ENCODE results near the gene HDAC9.

HDAC9 gene

DNA sequence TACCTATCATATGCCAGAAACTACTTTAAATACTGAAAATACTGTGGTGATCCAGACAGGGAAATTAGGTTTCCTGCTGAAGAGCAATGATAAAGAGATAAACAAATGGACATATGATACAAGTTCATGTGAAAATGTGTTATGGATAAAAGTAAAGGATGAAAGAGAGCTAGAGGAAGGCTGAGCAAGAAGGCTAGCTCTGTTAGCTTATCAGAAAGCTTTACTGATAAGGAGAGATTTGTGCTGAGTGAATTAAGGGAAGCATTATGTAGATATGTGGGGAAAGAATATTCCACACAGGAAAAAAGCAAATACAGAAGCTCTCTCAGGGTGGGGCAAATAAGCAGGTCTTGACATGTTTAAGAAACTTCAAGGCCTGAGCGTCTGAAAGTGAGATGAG lies 308.4 kb downstream of the HDAC9 start:
- no peak for DNase-seq

DNA sequence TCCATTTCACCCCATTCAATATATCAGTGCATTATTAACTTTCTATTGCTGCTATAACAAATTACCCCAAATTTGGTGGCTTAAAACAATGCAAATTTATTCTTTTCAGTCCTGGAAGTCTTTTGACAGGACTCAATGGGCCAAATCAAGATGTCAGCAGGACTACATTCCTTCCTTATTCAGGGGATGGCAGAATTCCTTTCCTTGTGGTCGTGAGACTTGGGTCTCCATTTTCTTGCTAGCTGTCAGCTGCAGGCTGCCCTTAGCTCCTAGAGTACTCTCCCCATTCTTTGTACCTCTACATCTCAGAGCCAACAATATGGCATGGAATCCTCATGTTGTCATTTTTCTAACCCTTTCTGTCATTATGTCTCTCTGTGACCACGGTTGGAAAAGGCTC lies 310.6 kb downstream of the HDAC9 start:
- DNase-seq, result no peak

DNA sequence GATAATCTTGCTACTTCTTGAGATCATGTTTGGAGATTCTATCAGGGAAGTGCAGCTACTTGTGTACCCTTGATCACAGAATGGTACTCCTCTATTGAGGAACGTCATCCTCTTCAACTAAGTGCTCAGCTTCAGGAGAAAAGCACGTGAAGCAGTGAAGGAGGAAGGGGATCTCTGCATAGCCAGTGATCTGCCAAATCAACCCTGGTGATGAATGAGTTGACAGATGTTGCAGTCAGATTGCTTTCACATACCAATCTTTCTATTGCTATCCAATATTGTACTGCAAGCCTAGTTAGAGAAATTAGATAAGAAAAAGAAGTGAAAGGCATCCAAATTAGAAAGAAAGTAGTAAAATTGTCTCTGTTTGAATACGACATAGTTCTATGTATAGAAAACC lies 312.5 kb downstream of the HDAC9 start:
- DNase-seq, result no peak

DNA sequence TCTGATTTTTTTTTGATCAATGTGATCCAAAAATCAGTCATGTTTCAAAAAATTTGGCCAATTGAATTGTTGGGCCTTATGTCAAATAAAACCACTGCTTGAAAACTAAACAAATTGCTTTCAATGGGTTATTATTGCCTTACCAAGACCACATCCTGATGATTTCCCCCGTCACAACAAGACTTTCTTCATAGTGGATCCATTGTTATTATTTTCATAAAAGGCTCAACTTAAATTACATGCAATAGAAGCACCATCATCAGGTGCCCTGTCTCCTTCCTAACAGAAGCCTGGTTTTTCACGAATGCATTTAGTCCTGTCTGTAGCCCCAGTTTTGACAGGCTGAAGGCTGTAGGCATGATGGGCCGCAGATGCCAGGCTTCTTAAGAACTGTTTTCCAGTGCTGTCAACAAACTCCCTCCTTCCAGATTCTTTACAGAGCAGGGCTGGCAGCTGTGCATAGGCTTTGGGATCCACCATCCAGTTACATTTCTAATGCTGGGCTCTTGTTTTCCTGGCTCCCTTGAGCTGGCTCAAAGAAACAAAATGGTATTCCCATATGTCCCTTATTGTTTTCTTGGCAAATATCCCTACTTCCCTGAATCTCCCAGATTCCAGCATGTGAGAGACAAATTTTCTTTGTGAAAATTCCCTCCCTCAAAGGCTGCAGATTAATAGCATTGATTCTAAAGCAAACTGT lies 319.9 kb downstream of the HDAC9 start:
- DNase-seq, result no peak

DNA sequence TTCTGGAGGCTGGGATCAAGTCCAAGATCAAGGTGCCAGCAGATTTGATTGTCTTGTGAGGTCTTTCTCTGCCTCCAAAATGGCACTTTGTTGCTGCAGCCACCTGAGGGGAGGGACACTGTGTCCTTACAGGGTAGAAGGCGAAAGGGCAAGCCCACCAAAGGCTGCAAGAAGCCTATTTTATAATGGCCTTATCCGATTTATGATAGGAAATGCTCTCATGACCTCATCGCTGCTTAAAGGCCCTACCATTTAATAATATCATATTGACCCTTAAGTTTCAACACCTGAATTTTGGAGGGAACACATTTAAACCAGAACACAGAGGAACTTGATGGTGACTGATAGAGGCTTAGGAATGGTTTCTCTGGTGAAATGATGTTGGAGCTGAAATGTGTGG lies 325.4 kb downstream of the HDAC9 start:
- DNase-seq, result no peak

DNA sequence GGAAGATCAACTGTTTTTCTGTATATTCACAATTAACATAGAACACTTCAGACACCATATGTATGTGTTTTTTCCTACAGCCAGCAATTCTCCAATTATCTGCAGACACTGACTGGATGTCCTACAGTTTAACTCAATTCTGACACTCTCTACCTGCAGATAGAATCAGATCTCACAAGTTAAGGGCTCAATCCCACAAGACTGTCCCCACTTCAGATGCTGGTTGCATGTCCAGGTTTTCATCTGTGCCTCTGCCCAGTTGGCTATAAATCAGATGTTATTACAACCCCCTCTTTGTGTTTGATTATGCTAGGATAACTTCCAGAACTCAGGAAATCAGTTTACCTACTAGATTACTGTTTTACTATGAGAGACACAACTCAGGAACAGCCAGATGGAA lies 326.0 kb downstream of the HDAC9 start:
- no peak for DNase-seq

DNA sequence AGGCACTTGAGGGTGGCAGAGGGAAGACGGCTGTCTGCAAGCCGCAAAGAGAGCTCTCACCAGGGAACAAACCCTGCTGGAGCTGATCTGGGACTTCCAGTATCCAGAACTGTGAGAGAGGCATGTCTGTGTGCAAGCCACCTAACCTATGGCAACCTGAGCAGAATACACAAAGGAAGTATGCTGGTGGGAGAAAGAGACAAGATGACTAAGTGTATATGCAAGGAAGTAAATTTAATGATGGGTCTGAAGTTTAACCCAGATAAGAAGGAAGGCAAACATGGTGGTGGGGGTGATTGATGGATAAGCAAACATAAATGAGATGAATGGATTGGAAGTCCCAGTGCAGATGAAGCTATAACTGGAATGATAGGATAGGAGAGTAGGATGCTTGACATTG lies 328.6 kb downstream of the HDAC9 start:
- DNase-seq, result no peak

DNA sequence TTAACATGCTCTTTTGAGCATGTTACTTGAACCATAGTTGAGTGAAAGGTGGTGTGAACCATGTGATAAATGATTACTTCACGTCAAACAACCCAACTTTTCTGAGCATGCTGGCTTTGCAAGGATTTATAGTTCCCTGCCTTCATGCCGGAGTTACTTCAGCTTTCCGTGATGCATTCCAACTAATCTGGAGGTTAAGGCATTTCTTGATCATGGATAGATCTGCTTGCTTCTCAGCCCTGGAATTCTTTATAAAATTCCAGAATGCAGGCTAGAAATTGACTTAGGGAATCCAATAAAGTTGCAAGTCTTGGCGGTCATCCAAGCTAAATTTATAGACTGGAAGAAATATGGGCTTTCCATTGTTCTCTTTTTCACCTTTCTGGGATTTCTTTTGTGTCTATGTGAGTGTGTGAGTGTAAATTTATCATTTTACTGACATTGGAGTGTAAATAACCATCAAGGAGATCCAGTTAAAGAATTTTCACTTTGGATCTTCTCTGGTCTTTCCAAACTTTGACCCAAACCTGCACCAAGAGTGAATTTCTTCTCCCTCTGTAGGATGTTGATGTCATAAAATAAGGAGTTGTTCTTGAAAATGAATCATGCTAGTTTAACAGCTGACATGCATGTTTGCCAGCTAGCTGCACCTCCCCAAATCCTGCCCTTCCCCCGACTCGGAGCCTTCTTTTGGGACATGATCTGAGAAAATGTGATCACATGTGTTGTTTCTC lies 332.9 kb downstream of the HDAC9 start:
- no peak for DNase-seq

DNA sequence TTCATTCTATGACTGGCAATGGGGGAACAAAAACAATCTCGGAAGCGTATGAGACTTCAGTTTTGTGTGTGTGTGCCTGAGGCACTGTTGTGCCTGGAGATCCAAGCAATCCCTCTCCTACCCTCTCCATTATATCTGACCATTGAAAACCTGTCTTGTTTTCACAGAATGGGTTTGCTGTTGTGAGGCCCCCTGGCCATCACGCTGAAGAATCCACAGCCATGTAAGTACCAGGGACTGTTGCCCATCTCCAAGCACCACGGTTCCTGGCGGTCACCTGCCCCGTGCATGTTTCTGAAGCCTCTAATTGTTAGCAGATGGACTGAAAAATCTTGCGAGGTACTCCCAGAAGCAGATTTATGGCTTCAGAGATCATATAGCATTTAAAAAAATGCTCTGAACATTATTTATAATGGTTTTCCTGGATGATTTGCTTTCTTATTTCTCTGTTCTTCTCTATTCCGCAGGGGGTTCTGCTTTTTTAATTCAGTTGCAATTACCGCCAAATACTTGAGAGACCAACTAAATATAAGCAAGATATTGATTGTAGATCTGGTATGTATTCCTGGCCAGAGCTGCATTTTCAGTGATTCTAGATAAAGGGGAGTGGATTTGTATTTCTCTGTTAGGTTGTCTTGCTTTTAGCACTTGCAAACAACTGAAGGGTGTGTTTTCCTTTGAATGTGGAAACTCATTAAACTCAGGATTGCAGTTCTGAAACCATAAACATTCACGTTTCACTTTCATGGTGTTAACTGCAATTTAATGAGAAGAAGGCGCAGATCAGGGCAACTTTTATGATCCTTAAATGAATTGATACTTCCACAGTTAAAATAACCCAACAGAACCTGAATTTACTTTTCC lies 333.7 kb downstream of the HDAC9 start:
- no peak for DNase-seq

DNA sequence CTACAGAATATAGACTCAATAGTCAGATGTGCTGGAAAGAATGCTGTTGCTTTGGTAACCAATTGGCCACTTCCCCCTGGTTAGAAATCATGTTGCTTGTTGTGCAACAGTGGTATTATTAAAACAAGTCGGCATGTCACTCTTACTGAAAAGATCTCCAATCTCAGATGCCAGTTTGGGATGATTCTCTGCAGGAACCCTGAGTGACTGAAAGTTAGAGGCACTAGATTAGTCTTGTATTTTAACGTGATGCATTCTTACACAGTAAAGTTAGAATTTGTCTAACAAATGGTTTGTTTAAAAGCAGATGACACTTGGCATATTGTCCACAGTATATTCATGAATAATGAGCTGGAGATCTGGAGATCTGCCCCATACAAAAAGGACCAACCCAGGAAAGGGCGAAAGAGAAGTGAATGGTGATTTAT lies 334.3 kb downstream of the HDAC9 start:
- DNase-seq, result no peak

DNA sequence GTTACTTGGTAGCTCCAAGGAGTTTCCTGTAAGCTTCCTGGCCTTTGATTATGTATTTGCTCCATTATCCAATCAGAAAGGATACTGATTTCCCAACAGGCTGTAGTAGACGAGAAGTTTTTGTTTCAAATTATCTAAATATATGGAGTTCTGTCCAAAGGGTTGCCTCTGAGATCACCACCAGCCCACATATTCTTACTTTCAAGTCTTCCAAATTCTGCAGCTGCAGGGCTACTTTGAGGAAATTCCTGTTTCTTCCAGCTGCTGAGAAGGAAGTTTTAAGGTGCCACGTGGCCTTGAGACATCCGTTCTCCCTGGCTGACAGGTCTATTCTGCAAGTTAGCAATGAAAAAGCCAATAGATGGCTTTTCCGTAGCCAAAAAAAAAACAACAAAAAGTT lies 335.9 kb downstream of the HDAC9 start:
- DNase-seq, result no peak

DNA sequence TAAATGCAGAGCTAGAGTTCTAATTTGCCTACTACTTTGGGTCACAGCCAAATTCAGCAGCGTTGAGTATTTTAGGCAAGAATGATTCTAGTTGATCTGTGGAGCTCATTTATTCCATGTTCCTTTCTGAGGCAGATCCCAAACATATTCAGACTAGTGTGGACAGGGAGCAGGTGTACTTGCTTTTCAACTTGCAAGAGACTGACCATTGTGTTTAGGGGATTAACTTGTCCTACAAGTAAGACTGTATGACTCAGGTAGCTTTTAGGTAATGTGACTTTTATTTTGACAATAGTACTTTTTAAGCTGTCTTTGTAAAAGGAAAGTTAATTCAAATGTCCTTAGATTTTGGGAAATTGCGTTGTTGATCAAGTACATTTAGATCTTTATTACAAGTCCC lies 336.4 kb downstream of the HDAC9 start:
- no peak for DNase-seq

DNA sequence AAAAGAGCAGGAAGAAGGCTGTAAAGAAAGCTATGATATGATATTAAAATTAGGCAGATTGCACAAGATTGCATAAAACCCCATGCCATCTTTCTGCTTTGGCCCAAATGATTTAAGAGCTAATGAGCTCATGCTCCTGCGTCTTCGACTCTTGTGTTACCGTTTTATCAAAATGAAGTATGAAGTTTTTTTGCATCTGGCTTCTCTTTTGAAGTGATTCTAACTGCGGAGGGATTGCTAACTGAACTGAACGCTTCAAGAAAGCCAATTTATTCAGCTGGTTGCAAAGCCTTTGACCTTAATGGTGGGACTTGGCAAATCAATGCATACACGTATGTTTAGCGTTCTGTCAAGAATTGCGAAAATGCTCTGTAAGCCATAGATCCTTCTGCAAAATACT lies 339.0 kb downstream of the HDAC9 start:
- DNase-seq, result no peak

DNA sequence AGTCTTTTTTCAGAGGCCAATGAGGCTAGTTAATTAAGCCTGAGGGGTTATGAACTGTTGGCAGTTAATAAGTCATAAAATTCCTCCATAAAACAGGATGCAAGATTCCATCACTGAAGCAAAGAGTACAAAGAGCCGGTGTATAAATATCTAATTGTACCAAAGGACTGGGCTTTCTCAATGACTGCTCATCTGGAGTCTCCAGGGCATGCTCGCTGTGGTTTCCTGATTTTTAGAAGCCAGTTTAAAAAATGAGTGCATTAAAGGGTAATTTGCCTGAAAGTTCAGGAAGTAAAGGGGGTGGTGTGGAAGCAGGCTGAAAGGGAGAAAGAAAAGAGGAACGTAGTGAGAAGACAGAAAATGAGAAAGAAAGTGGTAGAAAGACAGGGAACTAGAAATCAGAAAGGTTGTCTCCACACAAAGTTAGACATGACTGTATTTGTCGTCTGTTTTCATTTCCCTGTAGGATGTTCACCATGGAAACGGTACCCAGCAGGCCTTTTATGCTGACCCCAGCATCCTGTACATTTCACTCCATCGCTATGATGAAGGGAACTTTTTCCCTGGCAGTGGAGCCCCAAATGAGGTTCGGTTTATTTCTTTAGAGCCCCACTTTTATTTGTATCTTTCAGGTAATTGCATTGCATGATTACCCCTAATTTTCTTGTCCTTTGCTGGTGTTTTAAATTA lies 339.6 kb downstream of the HDAC9 start:
- no peak for DNase-seq

DNA sequence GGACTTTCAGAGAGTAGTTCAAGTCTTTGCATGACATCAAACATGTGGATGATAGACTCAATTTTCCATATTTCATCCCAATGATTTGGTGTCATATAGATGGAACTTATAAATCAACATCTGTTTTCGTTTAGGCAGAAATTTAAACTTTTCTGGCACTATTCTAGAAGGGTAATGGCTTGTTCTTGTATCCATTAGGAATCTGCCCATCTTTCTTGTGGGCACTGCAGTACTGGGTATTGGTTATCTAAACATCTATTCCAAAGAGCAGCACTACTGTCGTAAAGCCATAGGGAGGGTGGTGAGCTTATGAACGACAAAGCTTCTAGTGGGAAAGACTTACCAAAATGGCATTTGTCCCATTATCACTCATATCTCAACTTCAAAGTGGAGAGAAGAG lies 348.4 kb downstream of the HDAC9 start:
- DNase-seq, result no peak

DNA sequence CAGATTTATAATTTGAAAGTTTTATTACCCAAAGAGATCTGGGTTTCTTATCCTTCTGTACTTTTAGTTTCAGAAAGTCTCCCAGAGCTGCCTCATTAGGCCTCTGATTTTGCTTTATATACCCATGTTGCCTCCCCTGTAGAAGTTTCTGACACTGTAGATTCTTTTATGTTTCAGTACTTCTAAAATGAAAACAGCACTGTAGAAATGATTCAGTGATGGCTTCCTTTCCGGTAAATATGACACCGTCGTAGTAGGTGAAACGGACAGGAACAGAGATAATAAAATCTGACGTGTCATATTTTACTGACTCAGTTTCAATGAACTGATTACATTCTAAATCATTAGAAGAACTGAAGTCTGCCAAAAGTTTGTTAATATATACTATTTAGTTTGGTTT lies 349.2 kb downstream of the HDAC9 start:
- no peak for DNase-seq

DNA sequence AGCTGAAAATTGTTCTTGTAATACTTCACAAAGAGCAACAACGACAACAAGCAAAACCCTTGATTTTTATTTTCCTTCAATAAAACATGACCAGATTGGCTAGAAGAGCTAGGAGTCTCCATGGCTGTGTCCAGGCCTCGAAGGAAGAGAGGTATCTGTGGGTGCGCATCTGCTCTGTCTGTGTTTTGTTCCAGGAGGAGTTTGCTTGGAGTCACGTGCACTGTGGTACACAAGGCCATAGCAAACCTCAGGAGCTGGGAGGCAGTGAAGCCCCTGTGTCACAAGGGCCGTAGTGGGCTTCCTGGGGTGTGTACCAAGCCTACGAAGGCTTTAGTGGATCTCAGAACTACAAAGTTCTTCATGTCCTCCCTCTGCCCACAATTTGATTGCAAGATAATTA lies 350.2 kb downstream of the HDAC9 start:
- no peak for DNase-seq

DNA sequence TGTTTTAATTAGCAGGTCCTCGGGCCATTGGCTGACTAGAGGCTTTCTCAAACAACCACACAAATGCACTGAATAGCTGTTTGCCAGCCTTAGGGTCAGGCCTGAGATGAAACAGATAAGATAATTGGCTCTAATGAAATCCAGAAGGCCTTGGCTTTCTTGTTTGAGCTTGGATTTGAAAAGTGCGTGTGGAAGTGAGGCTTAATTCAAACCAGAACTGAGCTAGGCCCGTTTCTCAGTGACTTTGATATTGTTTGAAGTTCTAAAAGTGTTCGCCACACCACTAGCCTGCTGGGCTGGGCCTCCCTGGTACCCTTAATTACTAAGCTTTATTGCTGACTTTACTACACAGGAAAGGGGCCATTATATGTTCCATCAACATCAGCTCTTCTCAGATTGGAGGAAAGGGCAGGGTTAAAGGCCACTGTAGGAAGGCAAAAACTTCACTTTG lies 351.2 kb downstream of the HDAC9 start:
- no peak for DNase-seq

DNA sequence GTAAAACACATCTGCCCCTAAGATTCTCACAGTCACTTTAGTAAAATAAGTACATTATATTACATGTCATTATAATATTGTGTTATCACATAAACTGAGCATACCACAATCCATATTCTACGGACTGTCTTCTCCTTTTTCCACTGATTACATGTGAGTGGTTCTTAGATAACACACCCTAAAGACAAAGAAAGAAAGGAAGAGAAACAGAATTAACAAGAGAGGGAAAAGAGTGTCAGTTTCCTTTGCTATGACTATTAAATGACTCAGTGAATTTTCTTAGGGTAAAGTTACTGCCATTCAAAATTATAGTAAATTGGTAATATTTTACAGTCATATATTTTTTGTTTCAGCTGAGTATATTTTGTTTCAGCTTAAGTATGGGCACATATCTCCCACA lies 353.6 kb downstream of the HDAC9 start:
- DNase-seq, result no peak

DNA sequence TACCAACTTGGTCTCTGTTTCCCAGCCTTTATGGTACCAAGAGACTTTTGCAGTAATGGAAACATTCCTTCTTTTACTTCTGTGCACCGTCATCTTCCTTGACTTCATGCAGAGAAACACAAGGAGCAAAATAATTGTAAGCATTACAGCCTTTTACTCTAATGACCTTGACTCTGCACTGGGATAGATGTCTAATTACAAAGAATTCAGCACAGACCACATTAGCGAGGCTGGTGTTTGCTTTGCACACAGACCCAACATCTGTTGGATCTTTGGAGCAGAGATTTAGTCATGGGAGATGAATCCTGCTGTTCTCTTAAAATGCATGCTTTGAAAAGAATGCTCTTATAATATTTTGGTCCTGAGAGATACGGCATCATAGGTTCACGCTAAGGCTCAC lies 360.2 kb downstream of the HDAC9 start:
- no peak for DNase-seq

DNA sequence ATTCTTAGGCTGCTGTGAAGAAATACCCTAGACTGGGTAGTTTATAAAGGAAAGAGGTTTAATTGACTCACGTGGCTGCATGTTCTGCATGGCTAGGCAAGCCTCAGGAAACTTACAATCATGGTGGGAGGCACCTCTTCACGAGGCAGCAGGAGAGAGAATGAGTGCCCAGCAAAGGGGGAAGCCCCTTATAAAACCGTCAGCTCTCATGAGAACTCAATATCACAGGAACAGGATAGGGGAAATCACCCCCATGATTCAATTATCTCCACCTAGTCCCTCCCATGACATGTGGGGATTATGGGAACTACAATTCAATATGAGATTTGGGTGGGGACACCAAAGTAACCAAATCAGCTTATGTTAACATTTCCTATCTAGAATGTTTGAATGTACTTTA lies 362.7 kb downstream of the HDAC9 start:
- DNase-seq, result no peak

DNA sequence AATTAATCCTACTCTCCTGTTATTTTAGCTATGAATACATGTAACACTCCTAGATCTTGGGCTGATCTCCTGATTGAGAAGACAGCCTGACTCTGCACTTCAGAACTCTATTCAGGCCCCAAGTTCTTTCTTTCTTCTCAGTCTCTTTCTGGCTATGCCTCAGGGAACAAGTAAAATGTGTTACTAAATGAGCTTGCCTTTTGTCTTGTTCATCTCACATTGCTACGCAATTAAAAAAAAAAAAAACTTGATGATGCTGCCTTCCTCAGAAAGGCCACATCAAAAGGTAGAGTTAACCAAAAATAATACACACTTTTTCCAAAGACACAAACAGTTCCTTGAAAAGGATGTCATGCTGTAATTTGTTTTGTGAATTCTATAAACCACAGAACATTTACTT lies 363.8 kb downstream of the HDAC9 start:
- no peak for DNase-seq

DNA sequence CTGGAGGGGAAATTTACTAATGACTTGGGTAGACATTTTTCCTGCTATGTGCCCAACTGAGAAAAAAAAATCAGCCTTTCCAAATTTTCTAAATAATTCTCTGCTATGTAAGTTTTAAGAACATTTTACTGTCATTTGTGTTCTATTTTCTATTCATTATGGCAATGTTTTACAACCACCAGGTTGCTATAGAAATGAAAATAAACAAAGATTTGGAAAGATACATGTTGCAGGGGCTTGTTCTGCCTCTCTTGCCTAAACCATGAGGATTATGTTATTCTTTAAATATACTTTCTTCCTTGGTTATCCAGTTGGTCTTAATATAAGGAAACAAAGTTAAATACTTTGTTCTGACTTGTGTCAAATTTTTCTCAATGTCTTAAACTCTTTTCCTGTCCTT lies 364.7 kb downstream of the HDAC9 start:
- no peak for DNase-seq
